Measurements from ENCODE around the gene NEB.

The NEB gene, protein sequence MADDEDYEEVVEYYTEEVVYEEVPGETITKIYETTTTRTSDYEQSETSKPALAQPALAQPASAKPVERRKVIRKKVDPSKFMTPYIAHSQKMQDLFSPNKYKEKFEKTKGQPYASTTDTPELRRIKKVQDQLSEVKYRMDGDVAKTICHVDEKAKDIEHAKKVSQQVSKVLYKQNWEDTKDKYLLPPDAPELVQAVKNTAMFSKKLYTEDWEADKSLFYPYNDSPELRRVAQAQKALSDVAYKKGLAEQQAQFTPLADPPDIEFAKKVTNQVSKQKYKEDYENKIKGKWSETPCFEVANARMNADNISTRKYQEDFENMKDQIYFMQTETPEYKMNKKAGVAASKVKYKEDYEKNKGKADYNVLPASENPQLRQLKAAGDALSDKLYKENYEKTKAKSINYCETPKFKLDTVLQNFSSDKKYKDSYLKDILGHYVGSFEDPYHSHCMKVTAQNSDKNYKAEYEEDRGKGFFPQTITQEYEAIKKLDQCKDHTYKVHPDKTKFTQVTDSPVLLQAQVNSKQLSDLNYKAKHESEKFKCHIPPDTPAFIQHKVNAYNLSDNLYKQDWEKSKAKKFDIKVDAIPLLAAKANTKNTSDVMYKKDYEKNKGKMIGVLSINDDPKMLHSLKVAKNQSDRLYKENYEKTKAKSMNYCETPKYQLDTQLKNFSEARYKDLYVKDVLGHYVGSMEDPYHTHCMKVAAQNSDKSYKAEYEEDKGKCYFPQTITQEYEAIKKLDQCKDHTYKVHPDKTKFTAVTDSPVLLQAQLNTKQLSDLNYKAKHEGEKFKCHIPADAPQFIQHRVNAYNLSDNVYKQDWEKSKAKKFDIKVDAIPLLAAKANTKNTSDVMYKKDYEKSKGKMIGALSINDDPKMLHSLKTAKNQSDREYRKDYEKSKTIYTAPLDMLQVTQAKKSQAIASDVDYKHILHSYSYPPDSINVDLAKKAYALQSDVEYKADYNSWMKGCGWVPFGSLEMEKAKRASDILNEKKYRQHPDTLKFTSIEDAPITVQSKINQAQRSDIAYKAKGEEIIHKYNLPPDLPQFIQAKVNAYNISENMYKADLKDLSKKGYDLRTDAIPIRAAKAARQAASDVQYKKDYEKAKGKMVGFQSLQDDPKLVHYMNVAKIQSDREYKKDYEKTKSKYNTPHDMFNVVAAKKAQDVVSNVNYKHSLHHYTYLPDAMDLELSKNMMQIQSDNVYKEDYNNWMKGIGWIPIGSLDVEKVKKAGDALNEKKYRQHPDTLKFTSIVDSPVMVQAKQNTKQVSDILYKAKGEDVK (N-terminal part only)

DNA sequence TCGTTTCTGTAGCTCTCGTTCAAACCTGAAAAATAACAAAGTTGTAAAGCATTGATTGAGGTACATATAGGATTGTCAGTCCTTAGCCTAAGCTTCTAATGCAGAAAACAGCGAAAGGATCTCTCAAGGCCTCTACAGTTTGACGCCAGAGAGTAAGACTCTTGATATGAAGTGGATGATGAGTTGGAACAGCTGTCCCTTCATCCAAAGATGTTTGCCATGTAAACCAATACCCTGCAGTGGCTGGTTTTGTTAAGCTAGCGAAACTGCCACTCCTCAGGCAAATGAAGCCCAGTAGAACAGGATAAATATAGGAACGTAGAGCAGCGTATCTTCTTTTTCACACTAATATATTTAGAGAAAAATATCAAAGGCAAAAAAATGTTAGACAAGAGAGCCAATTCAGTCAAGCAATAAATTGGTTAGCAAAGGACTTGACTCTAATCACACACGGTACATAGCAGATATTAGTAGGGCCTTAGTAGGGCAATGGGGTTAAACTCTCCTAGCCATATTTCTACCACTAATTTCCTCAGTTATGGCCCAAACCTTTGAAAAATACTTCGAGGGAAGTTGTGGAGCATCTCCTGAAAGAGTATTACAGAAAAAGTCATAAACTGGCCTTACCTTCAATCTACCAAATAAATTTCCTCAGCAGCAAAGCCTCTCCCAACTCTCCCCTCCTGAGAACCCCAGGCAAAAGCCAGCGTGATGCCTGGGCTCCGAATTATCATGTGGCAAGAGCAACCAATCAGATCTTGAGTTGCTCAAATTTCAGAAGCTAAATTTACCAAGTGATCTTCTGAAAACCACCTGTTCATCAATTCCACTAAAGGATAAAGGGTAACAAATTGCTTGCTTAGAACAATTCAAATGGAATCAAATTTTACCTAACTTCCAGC is at the start of gene NEB:
Gene NEB, minus strand, starts transcription at position 706 of the 902 bp plus-strand sequence. CDS start 1,320 bp downstream, outside the sequence.
- DNase-seq (ENCODE audit: low read depth): no peak

DNA sequence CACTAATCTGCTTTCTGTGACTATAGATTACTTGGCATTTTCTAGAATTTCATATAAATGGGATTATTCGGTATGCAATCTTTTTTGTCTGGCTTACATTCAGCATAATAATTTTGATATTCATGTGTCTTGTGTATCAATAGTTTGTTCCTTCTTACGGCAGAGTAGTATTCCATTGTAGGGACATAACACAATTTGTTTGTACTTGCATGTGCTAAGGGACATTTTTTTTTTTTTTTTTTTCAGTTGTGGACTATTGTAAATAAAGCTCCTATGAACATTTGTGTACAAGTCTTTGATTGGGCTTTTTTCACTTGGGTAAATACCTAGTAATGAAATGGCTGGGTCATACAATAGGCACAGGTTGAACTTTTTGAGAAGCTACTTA is 48.9 kb upstream of the NEB start:
- no peak for DNase-seq (ENCODE audit: low read depth)

DNA sequence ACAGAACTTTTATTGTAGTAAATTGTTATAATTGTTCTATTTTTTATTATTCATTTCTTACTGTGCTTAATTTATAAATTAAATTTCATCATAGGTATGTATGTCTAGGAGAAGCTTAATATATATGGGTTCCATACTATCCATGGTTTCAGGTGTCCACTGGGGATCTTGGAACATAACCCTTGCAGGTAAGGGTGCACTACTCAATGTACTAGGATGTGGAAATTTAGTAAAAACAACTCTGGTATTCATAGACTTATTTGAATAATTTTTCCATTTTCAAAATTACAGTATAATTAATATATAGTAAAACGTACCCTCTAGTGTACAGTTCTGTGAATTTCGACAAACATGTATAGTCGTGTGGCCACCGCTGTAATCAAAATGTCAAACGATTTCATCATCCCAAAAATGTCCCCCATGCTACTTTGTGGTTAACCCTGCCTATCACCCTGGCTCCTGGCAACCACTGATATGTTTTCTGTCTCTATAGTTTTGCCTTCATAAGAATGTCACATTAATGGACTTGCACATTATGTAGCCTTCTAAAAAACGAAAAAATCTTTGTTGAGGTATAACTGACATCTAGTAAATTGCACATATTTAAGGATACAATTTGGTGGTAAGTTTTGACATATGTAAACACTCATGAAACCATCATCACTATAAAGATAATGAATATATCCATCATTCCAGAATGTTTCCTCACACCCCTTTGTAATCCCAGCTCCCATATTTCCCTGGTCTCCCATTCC is 48.3 kb upstream of the NEB start:
- no peak for DNase-seq (ENCODE audit: low read depth)

DNA sequence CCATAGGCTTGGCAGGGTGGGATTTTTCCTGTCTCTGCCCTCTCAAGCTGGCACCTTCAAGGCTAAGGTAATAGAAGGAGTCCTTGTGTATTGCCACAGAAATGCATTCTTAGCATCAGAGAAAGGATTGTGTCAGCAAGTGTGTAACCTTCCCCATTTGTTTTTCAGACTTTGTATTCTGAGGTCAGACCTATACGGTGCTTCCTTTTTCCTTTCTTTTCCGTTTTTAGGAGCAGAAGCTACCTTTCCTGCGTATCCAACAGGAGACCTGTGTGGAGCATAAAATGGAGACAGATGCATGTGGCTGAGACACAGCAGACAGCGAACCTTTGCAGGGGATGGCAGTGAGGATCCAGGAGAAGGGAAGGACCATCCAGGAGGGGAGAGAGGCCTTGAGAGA is 47.4 kb upstream of the NEB start:
- DNase-seq (ENCODE audit: low read depth): no peak

DNA sequence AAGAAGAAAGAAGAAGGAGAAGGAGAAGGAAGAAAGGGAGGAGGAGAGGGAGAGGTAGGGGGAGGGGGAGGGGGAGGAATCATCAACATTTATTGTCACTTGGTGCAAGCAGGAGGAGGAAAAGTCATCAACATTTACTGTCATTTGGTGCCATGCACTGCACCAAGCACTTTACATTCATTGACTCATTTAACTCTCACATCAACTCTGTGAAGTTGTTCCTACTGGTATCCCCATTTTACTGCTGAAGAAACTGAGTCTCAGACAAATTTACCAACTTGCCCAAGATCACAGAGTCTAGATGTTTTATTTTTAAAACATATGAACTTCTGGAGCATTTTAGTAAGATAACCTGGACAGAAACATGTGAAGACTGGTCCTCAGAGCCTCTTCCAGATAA is 46.7 kb upstream of the NEB start:
- no peak for DNase-seq (ENCODE audit: low read depth)

DNA sequence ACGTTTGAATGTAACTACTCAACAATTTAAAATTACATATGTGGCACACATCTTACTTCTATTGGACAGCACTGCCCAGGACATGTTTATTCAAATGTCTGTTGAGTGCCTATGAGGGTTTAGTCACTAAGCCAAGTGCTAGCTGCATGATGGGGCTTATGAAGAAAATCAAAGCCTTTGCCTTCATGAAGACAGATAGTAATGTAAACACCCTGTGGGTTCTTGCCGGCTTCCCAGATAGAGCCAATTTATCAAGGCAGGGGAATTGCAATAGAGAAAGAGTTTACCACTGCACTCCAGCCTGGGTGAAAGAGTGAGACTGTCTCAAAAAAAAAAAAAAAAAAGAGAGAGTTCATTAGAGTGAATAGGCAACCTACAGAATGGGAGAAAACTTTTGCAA is 43.7 kb upstream of the NEB start:
- no peak for DNase-seq (ENCODE audit: low read depth)

DNA sequence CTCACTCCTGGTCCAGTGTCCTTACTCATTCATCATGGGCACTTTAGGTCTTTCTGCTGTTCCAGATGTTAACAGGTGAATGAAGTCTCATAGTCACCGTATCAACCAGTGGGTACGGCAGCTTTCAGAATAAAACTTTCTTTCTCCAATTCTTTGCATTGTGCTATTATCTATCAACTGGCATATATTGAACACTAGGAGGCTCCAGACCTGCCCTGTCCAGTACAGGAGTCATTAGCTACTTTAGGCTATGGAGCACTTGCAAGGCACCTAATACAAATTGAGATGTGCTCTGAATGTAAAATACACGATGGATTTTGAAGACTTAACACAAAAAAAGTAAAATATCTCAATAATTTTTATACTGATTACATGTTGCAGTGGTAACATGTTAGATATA is 43.2 kb upstream of the NEB start:
- DNase-seq (ENCODE audit: low read depth): no peak

DNA sequence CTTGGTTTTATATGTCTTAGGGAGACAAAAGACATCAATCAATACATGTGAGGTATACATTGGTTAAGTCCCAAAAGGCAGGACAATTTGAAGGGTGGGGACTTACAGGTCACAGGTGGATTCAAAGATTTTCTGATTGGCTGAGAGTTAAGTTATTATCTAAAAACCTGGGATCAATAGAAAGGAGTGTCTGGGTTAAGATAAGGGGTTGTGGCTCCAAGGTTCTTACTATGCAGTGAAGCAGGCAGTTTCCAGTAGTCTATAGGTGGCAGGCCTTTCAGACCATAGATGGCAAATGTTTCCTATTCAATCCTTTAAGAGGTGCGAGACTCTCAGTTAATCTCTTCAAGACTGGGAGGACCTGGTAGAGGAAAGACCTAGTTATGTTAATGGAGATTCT is 42.1 kb upstream of the NEB start:
- no peak for DNase-seq (ENCODE audit: low read depth)

DNA sequence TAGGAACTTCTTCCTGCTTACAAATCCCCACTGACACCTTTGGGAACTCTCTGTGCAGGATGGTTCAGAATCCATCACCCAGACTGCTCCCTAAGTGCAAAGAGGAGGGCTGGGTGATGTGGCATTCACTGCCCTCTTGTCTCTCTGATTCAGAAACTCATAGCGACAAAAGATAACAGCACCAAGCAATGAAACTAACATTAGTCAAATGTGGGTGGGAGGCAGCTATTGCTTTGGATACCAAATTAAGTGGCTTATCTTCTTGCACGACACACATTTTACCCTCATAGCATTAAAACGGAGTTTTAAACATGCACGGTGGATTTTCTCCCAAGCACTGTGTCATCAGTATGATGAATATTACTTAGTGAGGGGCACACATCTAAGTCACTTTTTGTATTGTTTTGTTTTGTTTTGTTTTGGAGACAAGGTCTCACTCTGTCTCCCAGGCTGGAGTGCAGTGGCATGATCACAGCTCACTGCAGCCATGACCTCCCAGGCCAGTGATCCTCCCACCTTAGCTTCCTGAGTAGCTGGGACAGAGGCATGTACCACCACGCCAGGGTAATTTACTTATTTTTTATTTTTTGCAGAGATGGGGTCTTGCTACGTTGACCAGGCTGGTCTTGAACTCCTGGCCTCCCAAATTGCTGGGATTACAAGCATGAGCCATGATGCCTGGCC is 40.9 kb upstream of the NEB start:
- no peak for DNase-seq (ENCODE audit: low read depth)

DNA sequence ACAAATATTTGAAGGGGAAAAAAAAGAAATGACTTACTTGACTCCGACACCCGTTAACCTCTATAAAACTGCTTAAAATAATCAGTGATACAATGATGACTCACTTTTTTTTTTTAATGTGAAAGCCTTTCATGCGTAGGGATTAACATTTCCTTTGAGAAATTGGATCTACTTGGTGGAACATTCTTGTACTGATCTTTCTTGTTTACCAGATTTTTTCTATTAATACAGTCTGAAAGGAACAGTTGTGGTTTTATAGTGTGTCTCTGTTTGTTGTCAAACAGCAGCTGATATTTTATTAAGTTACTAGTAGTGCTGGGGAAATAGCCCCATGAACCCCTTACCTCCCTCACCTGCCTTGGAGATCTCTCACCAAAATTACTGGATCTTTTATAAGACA is 40.2 kb upstream of the NEB start:
- no peak for DNase-seq (ENCODE audit: low read depth)

DNA sequence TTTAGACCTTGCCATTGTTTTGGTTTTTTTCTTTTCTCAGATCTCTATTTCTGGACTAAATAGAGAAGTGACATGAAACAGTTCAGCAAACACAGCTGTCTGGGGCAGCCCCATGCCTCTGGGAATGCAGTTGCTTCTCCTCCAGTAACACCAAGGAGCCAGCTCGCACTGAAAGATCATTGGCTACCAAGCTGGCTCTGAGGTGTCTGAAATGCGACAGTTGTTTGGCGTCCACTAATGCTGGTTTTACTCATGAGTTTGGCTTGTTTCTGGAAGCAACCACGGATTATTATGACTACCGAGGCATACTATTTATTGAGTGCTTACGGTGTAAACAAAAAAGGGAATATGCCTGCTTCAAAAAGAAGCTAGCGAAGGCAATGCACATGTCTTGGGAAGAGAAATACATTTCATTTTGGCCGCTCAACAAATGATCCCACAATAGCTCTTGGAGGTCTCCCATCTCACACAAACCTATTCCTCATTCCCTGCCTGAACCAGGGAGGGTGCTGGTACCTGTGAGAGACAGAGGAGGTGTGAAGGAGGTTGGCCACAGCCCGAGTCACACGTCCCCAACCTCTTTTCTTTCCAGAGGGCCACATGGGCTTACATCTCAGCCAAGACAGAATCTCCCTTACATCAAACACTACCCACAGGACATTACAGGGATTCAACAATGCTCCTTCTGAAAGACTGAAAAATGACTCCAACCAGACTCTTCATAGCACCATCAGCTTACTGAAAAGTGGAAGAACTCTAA is 37.5 kb upstream of the NEB start:
- no peak for DNase-seq (ENCODE audit: low read depth)

DNA sequence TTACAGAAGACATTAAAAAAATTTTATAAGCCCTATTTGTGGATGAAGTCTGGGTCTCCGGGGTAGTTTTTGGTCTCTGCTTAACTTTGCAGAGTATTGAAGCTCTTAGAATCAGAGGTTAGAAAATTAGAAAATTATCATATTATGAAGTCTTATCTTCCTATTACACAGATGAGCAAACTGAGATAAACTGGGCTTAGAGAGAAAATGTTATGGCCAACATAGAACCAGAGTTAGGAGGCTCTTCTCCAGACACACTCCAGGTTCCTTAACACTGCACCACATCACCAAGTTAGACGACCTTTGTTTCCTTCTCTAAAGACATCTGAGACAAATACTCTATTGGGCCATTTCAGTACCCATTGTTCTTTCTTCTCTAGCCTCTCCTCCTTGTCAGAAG is 36.7 kb upstream of the NEB start:
- no peak for DNase-seq (ENCODE audit: low read depth)

DNA sequence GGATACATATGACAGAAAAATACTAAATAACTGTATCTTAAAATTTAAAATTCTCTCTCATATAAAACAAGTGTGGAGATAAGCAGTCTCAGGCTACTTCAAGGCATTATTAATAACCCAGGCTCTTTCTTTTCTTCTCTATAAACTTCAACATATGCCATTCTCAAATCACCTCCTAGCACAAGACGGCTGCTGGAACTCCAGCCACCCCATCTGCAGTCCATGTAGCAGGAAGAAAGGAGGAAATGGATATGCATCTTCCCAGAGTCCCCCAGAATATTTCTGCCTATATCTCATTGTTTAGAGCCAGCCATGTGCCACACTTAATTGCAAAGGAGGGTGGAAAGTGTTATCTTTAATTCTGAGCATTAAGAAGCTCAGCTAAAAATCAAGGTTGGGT is 35.3 kb upstream of the NEB start:
- no peak for DNase-seq (ENCODE audit: low read depth)

DNA sequence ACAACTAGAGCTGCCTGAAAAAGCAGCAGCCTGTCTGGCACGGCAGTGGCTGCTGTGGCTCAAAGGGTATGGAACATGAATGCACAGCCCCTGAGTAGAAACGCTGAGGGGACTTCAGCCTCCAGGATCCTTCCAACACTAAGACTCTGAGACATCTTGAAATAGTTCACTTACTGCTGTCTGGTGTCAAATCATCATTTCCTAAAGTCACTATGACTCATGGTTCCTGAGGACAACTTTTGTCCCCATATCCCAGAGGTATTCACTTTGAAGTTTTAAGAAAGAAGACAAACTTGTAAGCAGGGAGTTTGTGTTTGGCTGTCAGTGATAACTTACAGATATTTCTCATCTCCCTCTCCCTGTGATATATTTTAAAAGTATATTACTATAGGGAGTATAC is 33.3 kb upstream of the NEB start:
- DNase-seq (ENCODE audit: low read depth): no peak

DNA sequence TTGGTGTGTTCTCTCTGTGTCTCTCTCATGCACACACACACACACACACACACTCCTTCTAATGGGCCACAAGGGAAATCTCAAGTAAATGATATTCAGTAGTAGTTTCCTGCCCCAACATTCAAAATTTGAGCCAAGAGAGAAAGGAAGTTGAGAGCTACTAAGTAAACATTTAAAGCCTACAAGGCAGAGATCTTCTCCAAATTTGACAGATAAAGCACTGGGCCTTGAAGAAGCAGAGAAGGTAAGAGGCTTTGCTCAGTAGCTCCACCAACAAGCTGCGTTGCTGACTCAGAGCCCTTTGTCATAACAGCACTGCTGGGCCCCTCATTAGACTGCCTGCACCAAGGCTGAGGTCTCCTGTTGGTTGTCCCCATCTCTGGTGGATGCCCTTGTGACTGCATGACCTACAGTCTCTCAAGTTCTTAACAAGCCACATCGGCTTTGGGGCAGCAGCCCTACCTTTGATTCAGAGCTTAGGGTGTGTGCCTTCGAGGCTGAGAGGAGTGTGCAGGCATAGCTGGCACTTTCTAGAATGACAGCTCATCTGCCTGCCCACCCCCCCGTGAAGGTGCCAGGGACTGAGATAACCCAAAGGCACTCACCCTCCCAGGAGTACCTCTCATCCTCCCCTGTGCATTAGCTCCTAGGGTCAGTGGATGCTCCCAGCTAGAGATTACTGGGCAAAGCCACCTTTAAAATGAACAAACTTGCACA is 32.3 kb upstream of the NEB start:
- no peak for DNase-seq (ENCODE audit: low read depth)

DNA sequence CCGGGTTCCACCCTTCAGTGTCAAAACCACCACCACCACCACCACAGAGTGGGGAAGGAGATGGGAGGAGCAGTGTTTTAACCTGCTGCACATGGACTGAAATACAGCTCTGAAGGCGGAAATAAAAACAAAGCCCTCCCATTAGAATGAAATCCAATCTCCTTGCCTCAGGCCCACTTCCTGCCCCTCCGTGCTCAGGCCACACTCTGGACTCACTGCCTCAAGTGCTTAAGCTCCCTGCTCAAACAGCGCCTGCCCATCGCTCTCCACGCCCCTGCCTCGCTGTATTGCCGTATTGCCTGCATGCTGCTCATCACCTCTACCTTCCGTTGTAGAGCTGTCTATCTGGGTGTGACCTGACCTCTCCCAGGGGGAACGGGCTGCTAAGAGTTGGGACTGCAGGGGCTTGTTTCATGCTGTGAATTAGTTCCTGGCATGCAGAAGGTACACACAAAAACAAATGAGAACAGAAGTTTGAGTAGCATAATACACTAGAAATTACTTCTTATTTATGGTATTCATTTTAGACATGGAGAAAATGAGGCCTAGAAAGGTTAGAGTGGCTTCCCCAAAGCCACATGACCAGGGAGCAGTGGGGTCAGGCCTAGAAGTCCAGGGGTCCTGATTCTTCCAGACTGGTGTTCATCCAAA is 31.6 kb upstream of the NEB start:
- no peak for DNase-seq (ENCODE audit: low read depth)

DNA sequence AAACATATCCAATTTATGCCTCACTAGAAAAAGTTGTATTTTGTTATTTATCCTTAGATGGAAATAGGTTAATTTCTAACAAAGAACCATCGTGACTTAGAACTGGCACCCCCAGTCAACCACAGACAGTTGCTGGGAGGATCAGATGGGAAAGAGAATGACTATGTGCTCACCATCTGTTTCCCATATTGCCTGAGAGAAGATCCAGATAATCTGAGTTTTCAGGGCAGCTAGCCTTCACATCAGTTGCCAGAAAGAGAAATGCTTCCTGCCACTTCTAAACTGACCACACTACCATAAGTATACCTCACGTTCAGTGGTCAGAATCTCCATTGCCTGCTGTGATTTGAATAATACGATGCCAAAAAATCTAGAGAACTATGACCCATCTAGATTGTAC is 28.4 kb upstream of the NEB start:
- DNase-seq (ENCODE audit: low read depth): no peak

DNA sequence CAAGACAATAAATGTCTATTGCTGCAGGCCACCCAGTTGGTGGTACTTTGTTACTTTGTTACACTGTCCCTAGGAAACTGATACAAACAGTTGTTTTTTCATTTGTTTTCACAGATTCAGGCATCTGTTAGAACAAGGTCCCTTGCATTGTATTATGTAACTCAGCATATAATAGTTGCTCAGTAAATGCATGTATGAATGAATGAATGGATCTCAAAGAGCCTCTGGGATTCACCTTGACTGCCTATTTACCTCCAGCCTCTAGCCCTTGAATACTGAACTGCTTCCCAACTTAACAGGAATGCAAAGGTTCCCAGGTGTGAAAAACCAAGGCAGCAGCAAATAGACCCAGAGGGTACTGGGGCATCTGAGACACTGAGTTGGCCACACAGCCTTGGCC is 27.4 kb upstream of the NEB start:
- no peak for DNase-seq (ENCODE audit: low read depth)
